HG02798 (cell line): Measurements from ENCODE around the gene C5AR1.
A peak's percentile ranks its signal among the peaks of the same experiment; 100 is the strongest.
"Not testable (repeated sequence)": the region's sequence is repeated elsewhere in the genome, so short reads cannot be mapped to it uniquely, and the experiment has no call there.

Experiments
- ATAC-seq: cut with Tn5 transposase; IDR thresholded peaks from one replicate; pipeline ENCODE4 v1.9.1; 2021; ENCODE audit warnings: mild to moderate bottlenecking; ENCODE audit not compliant: unreplicated experiment, poor library complexity

The C5AR1 gene

GRCh38 chr19:47283405-47284059, 26.1 kb upstream of the C5AR1 start:
- ATAC-seq: no peak

GRCh38 chr19:47284324-47284899, 25.2 kb upstream of the C5AR1 start:
- no peak for ATAC-seq

DNA sequence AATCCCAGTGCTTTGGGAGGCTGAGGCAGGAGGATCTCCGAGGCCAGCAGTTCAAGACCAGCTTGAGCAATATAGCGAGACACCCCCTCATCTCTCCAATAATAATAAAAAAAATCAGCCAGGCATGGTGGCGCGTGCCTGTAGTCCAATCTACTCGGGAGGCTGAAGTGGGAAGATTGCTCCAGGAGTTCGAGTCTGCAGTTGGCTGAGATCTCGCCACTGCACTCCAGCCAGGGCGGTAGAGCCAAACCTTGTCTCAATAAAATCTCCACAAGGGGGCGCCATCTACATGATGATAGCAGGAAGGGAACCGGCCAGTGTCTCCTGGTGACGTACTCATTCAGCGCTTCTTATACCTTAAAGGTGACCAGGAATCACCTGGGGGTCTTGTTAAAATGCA, 13.6 kb upstream of the C5AR1 start:
- ATAC-seq: peak; percentile 54

DNA sequence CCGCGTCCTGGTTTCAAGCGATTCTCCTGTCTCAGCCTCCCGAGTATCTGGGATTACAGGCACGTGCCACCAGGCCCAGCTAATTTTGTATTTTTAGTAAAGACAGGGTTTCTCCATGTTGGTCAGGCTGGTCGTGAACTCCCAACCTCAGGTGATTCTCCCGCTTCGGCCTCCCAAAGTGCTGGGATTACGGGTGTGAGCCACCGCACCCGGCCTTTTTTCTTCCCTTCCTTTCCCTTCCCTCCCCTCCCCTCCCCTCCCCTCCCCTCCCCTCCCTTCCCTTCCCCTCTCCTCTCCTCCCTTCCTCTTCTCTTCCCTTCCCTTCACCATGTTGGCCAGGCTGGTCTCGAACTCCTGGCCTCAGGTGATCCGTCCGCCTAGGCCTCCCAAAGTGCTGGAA, 8.8 kb upstream of the C5AR1 start:
- ATAC-seq: not testable (repeated sequence)

DNA sequence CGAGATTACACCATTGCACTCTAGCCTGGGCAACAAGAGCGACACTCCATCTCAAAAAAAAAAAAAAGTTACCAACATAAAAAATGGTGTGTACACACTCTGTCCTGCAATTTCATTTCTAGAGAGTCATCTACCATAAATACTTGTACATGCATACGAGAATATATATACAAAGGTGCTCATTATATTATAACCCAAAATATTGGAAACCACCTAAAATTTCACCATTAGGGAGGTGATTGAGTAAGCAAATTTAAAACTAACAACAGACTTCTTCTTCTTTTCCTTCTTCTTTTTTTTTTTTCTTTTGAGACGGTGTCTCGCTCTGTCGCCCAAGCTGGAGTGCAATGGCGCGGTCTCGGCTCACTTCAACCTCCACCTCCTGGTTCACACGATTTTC, 7.4 kb upstream of the C5AR1 start:
- ATAC-seq: no peak

DNA sequence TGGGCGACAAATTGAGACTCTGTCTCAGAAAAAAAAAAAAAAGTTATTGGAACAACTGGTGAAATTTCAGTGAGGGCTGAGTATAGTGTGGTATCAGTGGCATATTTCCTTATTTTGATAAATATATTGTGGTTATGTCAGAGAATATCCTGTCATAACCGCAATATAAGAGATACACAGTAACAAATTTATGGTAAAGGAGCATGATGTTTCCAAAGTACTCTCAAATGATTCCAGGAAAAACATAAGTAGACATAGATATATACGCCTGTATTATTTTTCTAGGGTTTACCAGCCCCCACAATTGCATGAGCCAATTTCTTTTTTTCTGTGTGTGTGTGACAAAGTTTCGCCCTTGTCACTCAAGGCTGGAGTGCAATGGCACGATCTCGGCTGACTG, 5.7 kb upstream of the C5AR1 start:
- ATAC-seq: no peak

- ATAC-seq: no peak
These were observed 4.3 kb upstream of the C5AR1 start for GRCh38 chr19:47305309-47305751.

- ATAC-seq: no peak
These were observed 3.4 kb upstream of the C5AR1 start for GRCh38 chr19:47306303-47306702.

GRCh38 chr19:47309038-47309437, 623 bp upstream of the C5AR1 start:
- ATAC-seq: no peak

DNA sequence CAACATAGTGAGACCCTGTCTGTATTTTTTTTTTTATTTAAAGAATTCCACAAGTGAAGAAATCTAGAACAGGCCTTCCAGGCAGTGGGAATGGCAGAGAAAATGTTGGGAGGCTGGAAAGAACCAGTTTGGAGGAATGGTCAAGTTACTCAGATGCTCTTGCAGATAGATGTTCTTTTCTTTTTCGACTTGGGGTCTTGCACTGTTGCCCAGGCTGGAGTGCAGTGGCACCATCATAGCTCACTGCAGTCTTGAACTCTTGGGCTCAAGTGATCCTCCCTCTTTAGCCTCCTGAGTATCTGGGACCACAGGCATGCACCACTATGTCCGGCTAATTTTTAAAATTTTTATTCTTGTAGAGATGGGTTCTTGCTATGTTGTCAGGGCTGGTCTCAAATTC, 662 bp downstream of the C5AR1 start:
- no peak for ATAC-seq

- ATAC-seq: no peak
These were observed 1.2 kb downstream of the C5AR1 start for GRCh38 chr19:47310819-47311218.

- no peak for ATAC-seq
These were observed 2.8 kb downstream of the C5AR1 start for GRCh38 chr19:47312366-47313006.

GRCh38 chr19:47313754-47314295, 4.2 kb downstream of the C5AR1 start:
- ATAC-seq: no peak

GRCh38 chr19:47315125-47315821, 5.6 kb downstream of the C5AR1 start:
- no peak for ATAC-seq

DNA sequence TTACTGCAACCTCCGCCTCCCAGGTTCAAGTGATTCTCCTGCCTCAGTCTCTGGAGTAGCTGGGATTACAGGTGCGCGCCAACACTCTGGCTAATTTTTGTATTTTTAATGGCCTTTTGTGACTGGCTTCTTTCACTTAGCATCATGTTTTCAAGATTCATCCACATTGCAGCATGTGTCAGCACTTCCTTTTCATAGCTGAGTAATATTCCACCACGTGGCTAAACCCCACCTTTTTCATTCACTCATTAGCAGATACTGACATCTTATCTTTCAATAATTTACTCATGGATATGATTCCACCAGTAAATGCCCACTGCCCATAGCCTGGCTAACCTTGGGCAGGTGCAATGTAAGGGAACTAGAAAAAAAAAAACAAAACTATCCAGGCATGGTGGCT, 6.9 kb downstream of the C5AR1 start:
- ATAC-seq: no peak

GRCh38 chr19:47319923-47320871, 10.5 kb downstream of the C5AR1 start:
- ATAC-seq: no peak

DNA sequence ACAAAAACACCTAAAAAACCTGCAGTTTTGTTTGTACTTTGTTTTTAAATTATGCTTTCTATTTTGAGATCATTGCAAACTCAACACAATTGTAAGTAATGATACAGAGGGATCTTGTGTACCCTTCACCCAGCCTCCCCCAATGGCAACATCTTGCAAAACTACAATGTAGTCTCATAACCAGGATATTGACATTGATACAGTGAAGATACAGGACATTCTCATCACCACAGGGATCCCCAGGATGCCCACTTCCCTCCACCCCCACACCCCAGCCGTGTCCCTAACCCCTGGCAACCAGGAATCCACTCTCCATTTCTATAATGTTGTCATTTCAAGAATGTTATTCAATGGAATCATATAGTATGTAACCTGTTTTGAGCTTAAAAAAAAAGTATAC, 12.0 kb downstream of the C5AR1 start:
- ATAC-seq: no peak

- no peak for ATAC-seq
These were observed 12.4 kb downstream of the C5AR1 start for GRCh38 chr19:47322058-47322457.

- ATAC-seq: no peak
These were observed 13.7 kb downstream of the C5AR1 start for GRCh38 chr19:47323409-47323808.

- no peak for ATAC-seq
These were observed 14.2 kb downstream of the C5AR1 start for GRCh38 chr19:47323872-47324271.
